Mesenchymal stem cell (in vitro differentiated cells and primary cell): ENCODE data around the gene MAPK8.

Experiments used
- DNase-seq: peaks from one replicate; pipeline ENCODE4 v3.0.0-alpha.2; 2013
- H2AFZ ChIP-seq: one replicate; pipeline ENCODE4 v1.6.1; 2013; ENCODE audit warnings: low read depth, mild to moderate bottlenecking, control low read depth, inconsistent platforms, low read length, moderate library complexity
- H2AK5ac ChIP-seq: 2 replicates; pipeline ENCODE4 v1.6.1; 2013; ENCODE audit warnings: low read length, moderate library complexity, mild to moderate bottlenecking, inconsistent platforms; ENCODE audit not compliant: severe bottlenecking
- H2BK120ac ChIP-seq: one replicate; pipeline ENCODE4 v1.6.1; 2013; ENCODE audit warnings: low read depth, mild to moderate bottlenecking, inconsistent platforms, low read length, moderate library complexity
- H2BK12ac ChIP-seq, 2 experiments: one replicate each; pipeline ENCODE4 v1.6.1; 2013; ENCODE audit warnings: inconsistent platforms in 2 of 2, low read length in 2 of 2, mild to moderate bottlenecking in 2 of 2, moderate library complexity in 2 of 2, control low read depth in 1 of 2
- H2BK15ac ChIP-seq: one replicate; pipeline ENCODE4 v1.6.1; 2013; ENCODE audit warnings: mild to moderate bottlenecking, low read depth, inconsistent platforms; ENCODE audit not compliant: poor library complexity, severe bottlenecking
- H2BK5ac ChIP-seq: 2 replicates; pipeline ENCODE4 v1.6.1; 2013; ENCODE audit warnings: low read depth, mild to moderate bottlenecking, low read length, control low read depth, inconsistent platforms; ENCODE audit not compliant: poor library complexity, severe bottlenecking
- H3K14ac ChIP-seq, 2 experiments: one replicate each; pipeline ENCODE4 v1.6.1; 2013; ENCODE audit warnings: inconsistent platforms in 2 of 2, low read length in 2 of 2, control low read depth in 1 of 2, mild to moderate bottlenecking in 1 of 2, moderate library complexity in 1 of 2
- H3K18ac ChIP-seq, 2 experiments: one replicate each; pipeline ENCODE4 v1.6.1; 2013; ENCODE audit warnings: inconsistent platforms in 2 of 2, low read length in 2 of 2, control low read depth in 1 of 2, low read depth in 1 of 2, mild to moderate bottlenecking in 1 of 2
- H3K23ac ChIP-seq, 2 experiments: one replicate each; pipeline ENCODE4 v1.6.1; 2013; ENCODE audit warnings: inconsistent platforms in 2 of 2, low read length in 2 of 2, mild to moderate bottlenecking in 2 of 2, moderate library complexity in 2 of 2, control low read depth in 1 of 2
- H3K27ac ChIP-seq: 2 replicates; pipeline ENCODE4 v1.5.1; 2013; ENCODE audit warnings: mild to moderate bottlenecking, moderate library complexity, low read length, control low read depth, inconsistent platforms; ENCODE audit not compliant: poor library complexity, severe bottlenecking
- H3K27me3 ChIP-seq, 2 experiments: 2 replicates each; pipeline versions ENCODE4 v1.6.1 to v1.7.0; 2013; ENCODE audit warnings: low read length in 2 of 2, mild to moderate bottlenecking in 2 of 2, moderate library complexity in 2 of 2, control low read depth in 1 of 2, inconsistent platforms in 1 of 2; ENCODE audit not compliant: control insufficient read depth in 1 of 2, insufficient read depth in 1 of 2
- H3K36me3 ChIP-seq, 2 experiments: 2 replicates each; pipeline versions ENCODE4 v1.6.1 to v1.7.0; 2013; ENCODE audit warnings: low read length in 2 of 2, control low read depth in 1 of 2, inconsistent platforms in 1 of 2, low read depth in 1 of 2, mild to moderate bottlenecking in 1 of 2; ENCODE audit not compliant: insufficient read depth in 2 of 2, control insufficient read depth in 1 of 2
- H3K4ac ChIP-seq, 2 experiments: one replicate each; pipeline ENCODE4 v1.6.1; 2013; ENCODE audit warnings: inconsistent platforms in 2 of 2, low read length in 2 of 2, mild to moderate bottlenecking in 2 of 2, moderate library complexity in 2 of 2, control low read depth in 1 of 2, low read depth in 1 of 2
- H3K4me1 ChIP-seq: 2 replicates; pipeline ENCODE4 v1.6.1; 2013; ENCODE audit warnings: low read depth, low read length, control low read depth; ENCODE audit not compliant: control insufficient read depth, insufficient read depth
- H3K4me2 ChIP-seq: 2 replicates; pipeline ENCODE4 v1.6.1; 2013; ENCODE audit warnings: low read length, mild to moderate bottlenecking, inconsistent platforms; ENCODE audit not compliant: poor library complexity, severe bottlenecking
- H3K4me3 ChIP-seq, 2 experiments: 2 replicates each; pipeline versions ENCODE4 v1.5.1 to v1.7.0; 2013; ENCODE audit warnings: low read length in 2 of 2, mild to moderate bottlenecking in 2 of 2, control low read depth in 1 of 2, low read depth in 1 of 2; ENCODE audit not compliant: insufficient read depth in 1 of 2
- H3K79me1 ChIP-seq: replicated peaks from 2 replicates; pipeline ENCODE4 v1.6.1; 2013; ENCODE audit warnings: mild to moderate bottlenecking, control low read depth, low read length, inconsistent platforms; ENCODE audit not compliant: poor library complexity, severe bottlenecking
- H3K9ac ChIP-seq: 2 replicates; pipeline ENCODE4 v1.7.0; 2013; ENCODE audit warnings: mild to moderate bottlenecking, low read length, moderate library complexity
- H3K9me3 ChIP-seq: 2 replicates; pipeline ENCODE4 v1.7.0; 2013; ENCODE audit warnings: mild to moderate bottlenecking, low read length; ENCODE audit not compliant: control insufficient read depth
- H4K8ac ChIP-seq: one replicate; pipeline ENCODE4 v1.6.1; 2013; ENCODE audit warnings: inconsistent platforms, mild to moderate bottlenecking, low read length, moderate library complexity
- H4K91ac ChIP-seq: one replicate; pipeline ENCODE4 v1.6.1; 2013; ENCODE audit warnings: mild to moderate bottlenecking, low read length, inconsistent platforms
- WGBS: methylation state at CpG from one replicate; pipeline ENCODE4 v1.1.7; 2013; ENCODE audit warnings: mixed read lengths; 5-methylcytosine and 5-hydroxymethylcytosine counted together

The MAPK8 gene

DNA sequence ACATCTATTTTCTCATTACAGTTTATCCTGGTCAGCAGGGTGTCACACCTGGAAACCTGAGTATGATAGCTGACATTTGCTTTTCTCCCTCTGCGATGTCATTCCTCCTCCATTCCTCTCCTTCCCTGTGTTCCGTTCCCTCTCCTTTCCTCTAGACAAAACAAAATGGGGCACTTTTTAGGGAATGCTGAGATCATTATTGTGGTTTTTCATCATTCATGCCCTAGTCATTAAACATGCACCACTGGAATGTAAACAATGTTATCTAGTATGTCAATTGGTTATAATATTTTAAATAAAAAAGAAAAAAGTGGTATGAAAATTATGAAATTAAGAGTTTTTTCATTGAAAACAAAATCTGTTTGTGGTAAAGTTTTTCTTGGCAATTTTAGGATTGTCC is 132.6 kb downstream of the MAPK8 start:
- Histone ChIP-seq H3K27me3 (no peaks in the 10 kb centered on the region), H3K9me3 (no peaks in the 10 kb centered on the region), H3K18ac (no peak overlapping the region), H3K4me3 (no peak overlapping the region), H2BK15ac (no peak overlapping the region), H3K14ac (no peak overlapping the region), H2BK12ac (no peak overlapping the region), H3K23ac (no peak overlapping the region), H2BK5ac (no peak overlapping the region), H4K8ac (no peak overlapping the region), H3K4me2 (no peak overlapping the region), H3K9ac (no peak overlapping the region), H3K4ac (no peak overlapping the region), H3K27ac (peak overlapping the region; percentile 89), H2AK5ac (no peak overlapping the region), H4K91ac (no peak overlapping the region), H2AFZ (no peak overlapping the region), H3K79me1 (no peaks in the 10 kb centered on the region), H2BK120ac (no peak overlapping the region), H3K4me1 (peaks cover 5% of the 10 kb centered on the region), H3K36me3 (peaks cover 4 to 41% of the 10 kb centered on the region in 2 experiments)
- peak; percentile 37 for DNase-seq
- 36% methylated on average over 2 of the region's 2 CpGs for WGBS

DNA sequence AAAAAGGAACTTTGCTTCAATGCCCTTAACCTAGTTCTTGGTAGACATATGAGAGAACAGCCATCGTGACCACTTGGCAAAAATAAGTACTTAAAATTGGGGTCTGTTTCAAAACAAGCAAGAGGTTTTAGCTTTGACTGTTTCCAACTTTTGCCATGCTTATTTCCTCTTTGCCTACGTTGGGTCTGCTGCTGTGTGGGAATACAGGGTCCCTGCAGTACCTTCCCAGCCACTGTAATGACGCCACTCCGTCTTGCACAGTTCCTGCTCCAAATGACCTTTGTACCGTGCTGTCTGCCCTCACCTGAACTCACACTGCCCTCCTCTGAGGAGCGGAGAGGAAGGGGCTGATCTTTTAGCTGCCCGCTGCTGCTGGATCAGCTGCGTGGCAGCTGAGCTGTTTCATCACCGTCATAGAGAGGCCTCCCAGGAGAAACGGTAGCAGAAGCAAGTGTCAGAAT is 133.1 kb downstream of the MAPK8 start:
- Histone ChIP-seq H2BK5ac (peak overlapping the region; percentile 47), H3K36me3 (peaks cover 4 to 46% of the 10 kb centered on the region in 2 experiments), H2AFZ (no peak overlapping the region), H3K9me3 (no peaks in the 10 kb centered on the region), H2AK5ac (peak overlapping the region; percentile 95), H3K27me3 (no peaks in the 10 kb centered on the region), H3K4ac (peak overlapping the region in 1 of 2 experiments; percentile 7), H3K4me1 (peaks cover 6% of the 10 kb centered on the region), H2BK12ac (peak overlapping the region in 1 of 2 experiments; percentile 79), H4K91ac (peak overlapping the region; percentile 96), H3K4me2 (peak overlapping the region; percentile 44), H3K18ac (peak overlapping the region; percentile 28 to 95), H2BK15ac (peak overlapping the region; percentile 58), H2BK120ac (no peak overlapping the region), H3K14ac (peak overlapping the region in 1 of 2 experiments; percentile 93), H3K79me1 (no peaks in the 10 kb centered on the region), H3K23ac (no peak overlapping the region), H3K9ac (peak overlapping the region; percentile 7), H4K8ac (peak overlapping the region; percentile 73), H3K4me3 (no peak overlapping the region), H3K27ac (peak overlapping the region; percentile 89)
- WGBS: 65% methylated on average over 9 of the region's 10 CpGs
- peak; percentile 24 for DNase-seq

- Histone ChIP-seq H3K9ac (no peak overlapping the region), H3K79me1 (no peaks in the 10 kb centered on the region), H3K36me3 (peaks cover 10 to 58% of the 10 kb centered on the region in 2 experiments), H2AFZ (no peak overlapping the region), H2BK15ac (no peak overlapping the region), H2AK5ac (peak overlapping the region; percentile 81), H4K8ac (no peak overlapping the region), H3K4me1 (peaks cover 17% of the 10 kb centered on the region), H3K27ac (no peak overlapping the region), H2BK120ac (no peak overlapping the region), H3K27me3 (no peaks in the 10 kb centered on the region), H2BK12ac (no peak overlapping the region), H2BK5ac (no peak overlapping the region), H3K4ac (no peak overlapping the region), H3K23ac (no peak overlapping the region), H4K91ac (no peak overlapping the region), H3K14ac (no peak overlapping the region), H3K18ac (no peak overlapping the region), H3K9me3 (no peaks in the 10 kb centered on the region), H3K4me3 (no peak overlapping the region), H3K4me2 (no peak overlapping the region)
- WGBS: 98% methylated on average over 4 of the region's 4 CpGs
- no peak for DNase-seq
Observed at GRCh38 chr10:48440771-48441170, 134.3 kb downstream of the MAPK8 start.

DNA sequence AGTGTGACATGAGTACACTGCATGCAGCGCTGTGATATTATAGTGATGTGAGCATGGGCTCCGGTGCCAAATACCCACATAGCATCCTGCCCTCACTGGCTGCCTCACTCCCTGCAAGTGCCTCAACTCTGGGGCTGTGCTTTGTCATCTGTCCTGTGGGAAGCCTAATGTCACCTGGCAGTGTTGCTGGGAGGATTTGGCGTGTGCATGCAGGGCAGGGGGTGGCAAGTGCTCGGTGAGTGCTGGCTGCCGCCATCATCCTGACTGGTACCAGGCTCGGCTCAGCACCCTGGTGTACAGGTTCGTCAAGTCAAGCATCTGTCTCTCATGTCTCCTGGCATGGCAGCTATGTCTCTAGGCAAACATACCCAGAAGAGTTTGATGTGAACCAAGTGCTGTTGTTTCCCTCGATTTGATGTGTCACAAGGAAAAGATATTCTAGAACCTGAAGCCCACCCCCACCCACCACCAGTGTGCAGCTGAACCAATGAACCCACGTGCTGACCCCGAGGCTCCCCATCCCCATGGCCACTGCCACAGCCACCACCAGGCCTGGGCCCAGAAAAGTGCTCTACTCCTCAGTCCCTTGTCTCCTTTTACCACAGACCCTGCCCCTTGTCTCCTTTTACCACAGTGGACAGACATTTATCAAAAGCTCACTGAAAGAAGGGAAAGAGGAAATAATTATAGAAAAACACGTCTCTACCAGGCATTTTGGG is 135.8 kb downstream of the MAPK8 start:
- Histone ChIP-seq H2BK12ac (no peak overlapping the region), H2BK15ac (no peak overlapping the region), H3K36me3 (peaks cover 20 to 73% of the 10 kb centered on the region in 2 experiments), H3K79me1 (peaks cover 2% of the 10 kb centered on the region), H3K9me3 (no peaks in the 10 kb centered on the region), H3K4me1 (peaks cover 17% of the 10 kb centered on the region), H3K4ac (no peak overlapping the region), H3K14ac (no peak overlapping the region), H3K27ac (no peak overlapping the region), H3K18ac (no peak overlapping the region), H2BK120ac (no peak overlapping the region), H3K23ac (no peak overlapping the region), H2BK5ac (no peak overlapping the region), H2AFZ (no peak overlapping the region), H3K9ac (no peak overlapping the region), H3K4me3 (no peak overlapping the region), H2AK5ac (no peak overlapping the region), H3K4me2 (no peak overlapping the region), H3K27me3 (no peaks in the 10 kb centered on the region), H4K91ac (peak overlapping the region; percentile 18), H4K8ac (no peak overlapping the region)
- DNase-seq: no peak
- WGBS: 93% methylated on average over 11 of the region's 11 CpGs
